Measurements from ENCODE around the gene EHBP1L1. TPM values are rescaled to one million over a fixed set of nuclear protein-coding genes. Genes with fewer than 3 reads are reported as not detected.

Gene EHBP1L1
- total RNA-seq, 4 donors from 2014 or later: 46.5 to 101 (median 87.4) TPM

DNA sequence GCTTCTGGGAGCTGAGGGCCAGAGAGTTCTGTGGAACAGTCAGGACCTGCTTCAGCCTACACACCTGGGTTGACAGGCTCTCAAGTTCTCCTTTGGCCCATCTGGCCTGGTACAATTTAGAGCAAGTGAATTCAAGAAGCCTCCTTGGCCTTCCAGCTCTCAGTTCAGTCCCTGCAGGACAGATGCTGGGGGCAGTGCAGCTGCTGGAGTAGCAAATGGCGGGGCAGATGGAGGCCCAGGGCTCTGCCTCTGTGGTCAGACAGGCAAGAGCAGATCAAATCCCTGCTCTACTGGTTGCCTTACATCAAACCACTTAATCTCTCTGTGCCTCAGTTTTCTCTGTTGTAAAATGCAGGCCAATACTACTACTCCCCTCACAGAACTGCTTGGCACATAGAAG is 28.4 kb downstream of the EHBP1L1 start:
- no peak overlapping the region for H3K4me3 ChIP-seq
- no peak for TF ChIP-seq POLR2A (IDR thresholded peaks at IDR 0.05)
- TF ChIP-seq, protein P1, sequence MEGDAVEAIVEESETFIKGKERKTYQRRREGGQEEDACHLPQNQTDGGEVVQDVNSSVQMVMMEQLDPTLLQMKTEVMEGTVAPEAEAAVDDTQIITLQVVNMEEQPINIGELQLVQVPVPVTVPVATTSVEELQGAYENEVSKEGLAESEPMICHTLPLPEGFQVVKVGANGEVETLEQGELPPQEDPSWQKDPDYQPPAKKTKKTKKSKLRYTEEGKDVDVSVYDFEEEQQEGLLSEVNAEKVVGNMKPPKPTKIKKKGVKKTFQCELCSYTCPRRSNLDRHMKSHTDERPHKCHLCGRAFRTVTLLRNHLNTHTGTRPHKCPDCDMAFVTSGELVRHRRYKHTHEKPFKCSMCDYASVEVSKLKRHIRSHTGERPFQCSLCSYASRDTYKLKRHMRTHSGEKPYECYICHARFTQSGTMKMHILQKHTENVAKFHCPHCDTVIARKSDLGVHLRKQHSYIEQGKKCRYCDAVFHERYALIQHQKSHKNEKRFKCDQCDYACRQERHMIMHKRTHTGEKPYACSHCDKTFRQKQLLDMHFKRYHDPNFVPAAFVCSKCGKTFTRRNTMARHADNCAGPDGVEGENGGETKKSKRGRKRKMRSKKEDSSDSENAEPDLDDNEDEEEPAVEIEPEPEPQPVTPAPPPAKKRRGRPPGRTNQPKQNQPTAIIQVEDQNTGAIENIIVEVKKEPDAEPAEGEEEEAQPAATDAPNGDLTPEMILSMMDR (IDR thresholded peaks at IDR 0.05): no peak
- peaks cover 14 to 83% (median 20%) of the 10 kb centered on the region in 3 donors for H3K36me3 ChIP-seq
- WGBS, 2 donors: 100% methylated on average over 1 of the region's 1 CpG; no CpG with 5 or more reads in 1 of the 2 donors
- H3K27me3 ChIP-seq: no peaks in the 10 kb centered on the region
- no peak for DNase-seq
- no peak overlapping the region for H3K27ac ChIP-seq
- intact Hi-C loops (cut with DNase I): no loop called here
- H3K9me3 ChIP-seq: no peaks in the 10 kb centered on the region
- H3K4me1 ChIP-seq: peaks cover 10 to 33% (median 15%) of the 10 kb centered on the region in 3 donors

DNA sequence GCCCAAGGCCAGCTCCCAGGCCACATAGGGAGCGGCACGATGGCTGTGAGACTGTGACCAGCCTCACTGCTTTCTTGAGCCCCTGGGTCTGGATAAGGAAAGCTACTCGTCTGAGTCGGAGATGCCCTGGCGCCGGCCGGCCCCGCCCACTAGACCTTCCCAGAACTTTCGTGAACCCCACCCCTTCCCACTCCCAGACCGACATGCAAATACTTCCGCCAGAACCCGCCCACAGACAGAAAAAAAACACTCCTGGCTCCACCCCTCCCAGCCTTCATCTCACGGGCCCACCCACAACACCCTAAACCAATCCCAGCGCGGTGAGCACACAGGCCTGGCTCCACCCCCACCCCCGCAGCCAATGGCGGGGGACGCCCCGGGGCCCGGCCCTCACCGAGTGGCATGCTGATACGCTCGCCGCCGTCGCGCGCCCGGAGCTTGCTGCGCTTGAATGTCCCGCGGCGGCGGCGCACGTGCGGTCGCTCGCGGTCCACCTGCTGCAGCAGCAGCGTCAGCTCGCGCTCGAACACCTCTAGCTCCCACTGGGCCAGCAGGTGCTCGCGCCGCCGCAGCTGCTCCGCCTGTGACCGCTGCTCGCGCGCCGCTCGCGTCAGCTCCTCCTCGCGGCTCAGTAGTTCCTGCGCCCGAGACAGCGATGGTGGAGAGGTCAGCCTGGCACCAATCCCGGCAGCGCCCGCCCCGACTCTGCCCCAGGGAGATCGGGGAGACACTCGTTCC is 31.2 kb downstream of the EHBP1L1 start:
- Histone ChIP-seq H3K27me3 (no peaks in the 10 kb centered on the region), H3K27ac (peak overlapping the region; percentile 56 to 90 (median 87)), H3K4me3 (peak overlapping the region in 3 of 4 donors; percentile 32 to 57 (median 38)), H3K9me3 (no peaks in the 10 kb centered on the region), H3K4me1 (peaks cover 34 to 61% (median 36%) of the 10 kb centered on the region in 3 donors), H3K36me3 (peaks cover 13 to 96% (median 18%) of the 10 kb centered on the region in 3 donors)
- DNase-seq: peak; percentile 37
- 40 to 59% methylated on average over 2 to 31 of the region's 67 CpGs for WGBS, 2 donors
- TF ChIP-seq, protein P1 (IDR thresholded peaks at IDR 0.05): peak in 1 of 6 experiments; percentile 13
- no peak for TF ChIP-seq POLR2A (IDR thresholded peaks at IDR 0.05)
- intact Hi-C loops (cut with DNase I): no loop called here

DNA sequence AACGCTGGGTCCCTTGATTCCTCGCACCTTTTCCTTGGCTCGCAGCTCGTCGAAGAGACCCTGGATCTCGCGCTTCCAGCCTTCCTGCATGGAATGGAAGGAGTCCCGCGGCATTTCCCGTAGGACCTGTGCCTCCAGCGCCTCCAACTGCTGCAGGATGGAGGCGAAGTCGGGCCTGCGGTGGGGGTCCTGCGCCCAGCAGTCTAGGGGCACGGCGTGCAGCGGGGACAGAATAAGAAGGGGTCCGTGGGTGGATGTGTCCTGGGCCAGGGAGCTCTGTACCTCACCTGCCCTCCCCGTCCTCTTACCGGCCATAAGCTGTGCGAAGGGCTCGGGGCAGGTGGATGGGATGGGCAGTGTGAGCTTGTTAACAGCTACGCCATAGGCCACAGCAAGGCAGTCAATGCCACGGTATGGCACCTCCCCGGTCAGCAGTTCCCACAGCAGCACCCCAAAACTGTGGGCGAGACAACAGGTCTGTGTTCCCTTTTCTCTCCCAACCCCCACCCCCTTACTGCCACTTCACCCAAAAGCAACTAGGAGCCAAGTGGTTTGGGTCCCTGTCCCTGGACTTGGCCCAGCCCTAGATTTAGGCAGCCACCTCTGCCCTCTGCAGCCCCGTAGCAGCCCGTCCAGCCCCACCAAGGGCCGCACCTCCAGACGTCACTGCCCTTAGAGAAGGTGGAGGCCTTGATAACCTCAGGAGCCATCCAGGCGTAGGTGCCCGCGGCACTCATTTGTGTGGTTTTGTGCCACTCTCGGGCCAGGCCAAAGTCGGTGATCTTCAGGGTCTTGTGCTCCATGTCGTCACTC is 32.0 kb downstream of the EHBP1L1 start:
- Histone ChIP-seq H3K27ac (peak overlapping the region; percentile 46 to 87 (median 69)), H3K27me3 (no peaks in the 10 kb centered on the region), H3K36me3 (peaks cover 13 to 96% (median 18%) of the 10 kb centered on the region in 3 donors), H3K9me3 (no peaks in the 10 kb centered on the region), H3K4me3 (peak overlapping the region in 3 of 4 donors; percentile 32 to 57 (median 38)), H3K4me1 (peaks cover 42 to 68% (median 44%) of the 10 kb centered on the region in 3 donors)
- intact Hi-C loops (cut with DNase I): no loop called here
- TF ChIP-seq, protein P1 (IDR thresholded peaks at IDR 0.05): no peak
- TF ChIP-seq POLR2A (IDR thresholded peaks at IDR 0.05): no peak
- no peak for DNase-seq
- WGBS, 2 donors: 72 to 75% methylated on average over 5 to 19 of the region's 37 CpGs

DNA sequence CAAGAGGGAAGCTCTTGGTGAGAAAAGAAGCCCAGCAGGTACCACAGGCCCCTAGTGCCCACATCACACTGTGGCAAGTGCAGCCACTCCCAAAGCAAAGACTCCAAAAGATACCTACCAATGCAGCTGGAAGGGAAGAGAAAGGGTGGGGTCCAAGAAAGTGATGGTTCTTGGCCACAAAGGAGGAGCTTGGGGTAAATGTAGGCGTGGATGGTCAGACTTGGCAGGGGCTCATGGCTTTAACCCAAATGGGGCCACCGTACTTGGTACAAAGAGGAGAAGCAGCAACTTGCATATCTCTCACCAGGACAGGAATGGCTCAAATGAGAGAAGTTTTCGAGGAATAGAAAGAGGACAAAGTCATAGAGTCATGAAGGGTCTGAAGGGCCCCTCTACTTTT is 33.4 kb downstream of the EHBP1L1 start:
- H3K4me3 ChIP-seq: no peak overlapping the region
- no peak for DNase-seq
- WGBS, 2 donors: 50 to 86% methylated on average over 1 to 3 of the region's 3 CpGs
- intact Hi-C loops (cut with DNase I): no loop called here
- H3K9me3 ChIP-seq: no peaks in the 10 kb centered on the region
- H3K27me3 ChIP-seq: no peaks in the 10 kb centered on the region
- peaks cover 48 to 77% (median 49%) of the 10 kb centered on the region in 3 donors for H3K4me1 ChIP-seq
- peak overlapping the region in 2 of 4 donors; percentile 57 to 96 for H3K27ac ChIP-seq
- peaks cover 13 to 84% (median 16%) of the 10 kb centered on the region in 3 donors for H3K36me3 ChIP-seq
- no peak for TF ChIP-seq POLR2A (IDR thresholded peaks at IDR 0.05)
- TF ChIP-seq, protein P1 (IDR thresholded peaks at IDR 0.05): no peak
